AG10803 (cell line): Measurements from ENCODE around the gene SCD.

Experiments used
- DNase-seq: peaks from one replicate; pipeline ENCODE4 v3.0.0; 2010; ENCODE audit warnings: low read depth
- H3K4me3 ChIP-seq: 2 replicates; pipeline ENCODE4 v1.5.1; 2011; ENCODE audit warnings: mild to moderate bottlenecking, low read length, control low read depth
- TF ChIP-seq, protein P1 (sequence below): conservative IDR thresholded peaks from 2 replicates; pipeline ENCODE4 v1.5.1; 2011; ENCODE audit warnings: mild to moderate bottlenecking, low read length, control low read depth, inconsistent platforms

Gene SCD

DNA sequence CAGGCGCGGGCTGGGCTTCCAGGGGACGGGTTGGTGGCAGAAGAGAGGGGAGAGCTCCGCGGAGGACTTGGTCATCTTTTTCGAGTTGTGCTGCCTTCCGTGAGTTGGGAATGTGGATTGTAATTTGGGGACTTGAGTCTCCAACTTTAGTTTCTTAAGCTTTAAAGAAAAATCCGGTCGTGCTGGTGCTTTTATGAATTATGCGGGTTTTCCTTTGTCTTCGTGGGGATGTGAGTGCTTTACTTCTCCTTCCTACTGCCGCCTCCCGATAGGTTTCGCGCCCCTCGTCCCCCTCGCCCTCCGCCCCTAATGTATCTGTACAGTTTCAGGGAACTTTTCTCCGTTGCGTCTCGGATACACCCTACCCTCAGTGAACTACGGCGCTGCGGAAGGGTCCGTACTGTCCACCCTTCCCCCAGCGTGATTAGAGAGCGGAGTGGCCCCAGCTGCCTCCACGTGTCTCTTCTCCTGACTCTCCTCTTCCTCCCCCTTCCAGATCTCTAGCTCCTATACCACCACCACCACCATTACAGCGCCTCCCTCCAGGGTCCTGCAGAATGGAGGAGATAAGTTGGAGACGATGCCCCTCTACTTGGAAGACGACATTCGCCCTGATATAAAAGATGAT is 649 bp downstream of the SCD start:
- TF ChIP-seq, protein P1, sequence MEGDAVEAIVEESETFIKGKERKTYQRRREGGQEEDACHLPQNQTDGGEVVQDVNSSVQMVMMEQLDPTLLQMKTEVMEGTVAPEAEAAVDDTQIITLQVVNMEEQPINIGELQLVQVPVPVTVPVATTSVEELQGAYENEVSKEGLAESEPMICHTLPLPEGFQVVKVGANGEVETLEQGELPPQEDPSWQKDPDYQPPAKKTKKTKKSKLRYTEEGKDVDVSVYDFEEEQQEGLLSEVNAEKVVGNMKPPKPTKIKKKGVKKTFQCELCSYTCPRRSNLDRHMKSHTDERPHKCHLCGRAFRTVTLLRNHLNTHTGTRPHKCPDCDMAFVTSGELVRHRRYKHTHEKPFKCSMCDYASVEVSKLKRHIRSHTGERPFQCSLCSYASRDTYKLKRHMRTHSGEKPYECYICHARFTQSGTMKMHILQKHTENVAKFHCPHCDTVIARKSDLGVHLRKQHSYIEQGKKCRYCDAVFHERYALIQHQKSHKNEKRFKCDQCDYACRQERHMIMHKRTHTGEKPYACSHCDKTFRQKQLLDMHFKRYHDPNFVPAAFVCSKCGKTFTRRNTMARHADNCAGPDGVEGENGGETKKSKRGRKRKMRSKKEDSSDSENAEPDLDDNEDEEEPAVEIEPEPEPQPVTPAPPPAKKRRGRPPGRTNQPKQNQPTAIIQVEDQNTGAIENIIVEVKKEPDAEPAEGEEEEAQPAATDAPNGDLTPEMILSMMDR: no peak
- DNase-seq: no peak
- peak overlapping the region; percentile 77 for H3K4me3 ChIP-seq

DNA sequence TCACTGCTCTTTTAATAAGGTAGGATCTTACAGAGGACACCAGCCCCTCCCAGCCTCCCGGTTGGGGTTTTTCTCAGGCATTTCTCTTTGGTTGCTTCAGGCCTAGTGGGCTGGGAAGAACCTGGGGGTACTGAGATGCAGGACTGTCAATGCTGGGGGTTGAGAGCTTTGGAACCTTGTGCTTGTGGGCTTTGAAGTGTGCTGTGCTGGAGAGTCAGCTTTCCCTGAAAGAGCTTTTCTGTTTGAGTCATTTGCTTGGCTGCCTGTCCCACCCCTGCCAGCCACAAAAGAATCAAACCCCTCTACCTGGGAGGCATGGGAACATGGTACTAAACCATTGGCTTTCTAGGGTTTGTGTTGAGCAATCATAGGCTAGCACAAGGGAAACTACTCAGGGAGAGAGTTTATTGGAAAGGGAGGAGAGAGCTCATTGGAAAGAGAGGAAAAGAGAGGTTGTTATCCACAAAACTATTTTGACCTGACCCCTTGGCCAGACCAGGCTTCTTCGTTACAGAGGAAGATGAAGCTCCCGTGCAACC is 1.4 kb downstream of the SCD start:
- TF ChIP-seq, protein P1: no peak
- H3K4me3 ChIP-seq: peak overlapping the region; percentile 77
- DNase-seq: no peak

DNA sequence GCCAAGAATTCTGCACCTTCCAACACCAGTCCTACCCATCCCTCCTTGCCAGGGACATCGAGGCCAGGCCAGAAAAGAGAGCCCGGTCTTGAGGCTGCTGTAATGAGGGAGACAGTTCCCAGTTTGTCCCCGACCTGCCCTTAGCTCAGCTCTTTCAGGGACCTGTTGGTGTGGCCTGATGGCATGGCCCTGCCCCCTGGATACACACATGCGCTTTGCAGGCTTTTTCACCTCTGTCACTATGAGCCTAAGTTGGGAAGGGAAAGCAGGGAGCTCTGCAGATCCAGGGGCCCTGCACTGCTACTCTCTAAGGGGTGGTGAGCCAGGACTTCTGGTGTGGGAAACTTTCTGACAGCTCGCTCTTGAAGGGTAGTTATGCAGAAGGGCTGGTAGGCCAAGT is 2.1 kb downstream of the SCD start:
- H3K4me3 ChIP-seq: no peak overlapping the region
- no peak for DNase-seq
- TF ChIP-seq, protein P1: no peak

DNA sequence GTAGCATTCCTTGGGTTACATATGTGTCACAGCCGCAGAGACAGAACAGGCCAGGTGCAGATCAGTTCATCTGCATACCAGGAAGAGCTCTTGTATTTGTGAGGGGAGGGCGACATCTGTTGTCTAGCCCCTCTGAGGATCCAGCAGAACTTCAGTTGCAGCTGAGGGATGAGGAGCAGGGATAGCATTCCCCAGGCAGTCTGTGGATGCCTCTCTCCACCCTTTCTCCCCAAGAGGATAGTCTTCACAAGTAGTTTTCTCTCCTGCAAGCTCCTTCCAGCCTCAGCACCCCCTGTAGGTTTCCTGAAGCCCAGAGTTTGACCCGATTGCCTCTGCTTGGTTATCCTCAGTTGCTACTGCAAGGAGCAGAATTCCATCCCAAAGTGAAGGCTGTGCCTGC is 2.6 kb downstream of the SCD start:
- H3K4me3 ChIP-seq: no peak overlapping the region
- DNase-seq: no peak
- TF ChIP-seq, protein P1: no peak

DNA sequence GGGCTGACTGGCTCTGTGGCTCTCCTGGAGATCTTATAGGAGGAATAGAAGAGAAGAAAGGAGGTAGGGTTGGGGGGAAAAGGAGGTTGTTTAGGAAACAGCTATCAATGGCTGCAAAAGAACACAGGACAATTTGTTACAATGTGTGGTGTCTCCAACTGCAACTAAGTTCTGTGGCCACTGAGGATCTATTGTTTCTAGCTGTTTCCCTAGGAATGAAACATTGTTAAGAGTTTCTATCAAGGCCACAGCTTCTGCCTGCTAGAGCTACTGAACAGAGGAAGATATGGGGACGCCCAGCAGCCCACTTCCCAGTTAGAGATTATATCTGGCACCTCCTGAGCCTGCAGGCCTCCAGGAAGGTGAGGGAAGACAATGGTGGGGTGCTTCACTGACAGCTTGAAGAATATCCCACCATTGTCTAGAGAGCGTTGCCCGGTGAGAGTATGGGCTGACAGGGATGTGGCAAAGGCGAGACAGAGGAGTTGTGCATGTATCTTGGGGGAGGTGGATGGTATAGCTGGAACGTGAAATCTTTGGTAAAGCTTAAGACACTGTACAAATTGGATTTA is 4.0 kb downstream of the SCD start:
- TF ChIP-seq, protein P1: no peak
- no peak for DNase-seq

DNA sequence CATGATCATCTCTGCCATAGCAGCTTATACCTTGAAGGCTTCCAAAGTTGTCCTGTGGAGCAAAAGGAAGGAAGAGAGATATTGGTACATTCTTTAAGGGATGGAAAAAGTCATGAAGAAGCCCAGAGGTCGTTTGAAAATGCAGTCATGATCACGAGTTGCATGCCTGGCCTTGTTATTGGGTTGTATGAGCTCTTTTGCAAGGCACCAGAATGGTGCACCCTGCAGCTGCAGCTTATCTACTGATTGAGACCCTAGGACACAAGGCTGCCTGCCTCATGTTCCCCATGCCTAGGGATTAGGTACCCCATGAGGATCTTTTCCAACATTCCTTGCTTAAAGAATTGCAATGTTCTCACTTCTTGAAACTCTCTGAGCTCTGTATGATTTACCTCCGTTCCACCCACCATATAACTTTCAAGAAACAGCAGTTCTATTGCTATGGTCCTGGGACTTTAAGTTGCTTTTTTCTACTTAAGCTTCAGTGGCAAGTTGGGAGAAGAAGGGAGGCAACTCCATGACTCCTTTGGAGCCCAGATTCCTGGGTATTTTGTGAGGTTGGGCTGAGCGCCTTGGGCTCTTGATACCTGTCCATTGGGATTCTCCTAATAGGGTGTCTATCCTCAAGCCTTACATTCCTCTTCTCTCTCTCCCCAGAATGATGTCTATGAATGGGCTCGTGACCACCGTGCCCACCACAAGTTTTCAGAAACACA is 6.9 kb downstream of the SCD start:
- no peak for DNase-seq
- TF ChIP-seq, protein P1: no peak
- H3K4me3 ChIP-seq: no peak overlapping the region

More for the DNA sequence above, 4.0 kb downstream of the SCD start:
- no peak overlapping the region for H3K4me3 ChIP-seq

DNA sequence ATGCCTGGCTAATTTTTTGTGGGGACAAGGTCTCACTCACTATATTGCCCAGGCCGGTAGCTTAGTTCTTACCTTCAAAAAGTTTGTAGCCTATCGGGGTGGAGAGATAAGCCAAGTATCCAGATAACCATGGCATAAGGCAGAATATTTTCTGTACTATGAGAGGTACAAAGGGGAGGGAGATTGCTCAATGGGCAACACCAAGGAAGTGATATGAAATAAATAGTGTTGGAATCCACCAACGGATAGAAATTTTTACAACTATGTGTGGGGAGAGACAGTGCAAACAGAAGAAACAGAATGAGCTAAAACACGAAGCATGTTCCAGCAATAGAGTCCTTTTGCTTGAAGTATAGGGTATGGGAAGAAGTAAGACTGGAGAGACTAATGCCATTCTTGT is 8.1 kb downstream of the SCD start:
- TF ChIP-seq, protein P1: no peak
- H3K4me3 ChIP-seq: no peak overlapping the region
- DNase-seq: no peak
